ENCODE results near the gene PPP1R26. TPM values are rescaled to one million over a fixed set of nuclear protein-coding genes. Genes with fewer than 3 reads are reported as not detected.

The PPP1R26 gene
- total and polyA plus RNA-seq, 2 of the 8 experiments (the other 6 are each of a cell fraction or from before 2014, with no cell fraction given): 9.8 to 32.7 TPM

DNA sequence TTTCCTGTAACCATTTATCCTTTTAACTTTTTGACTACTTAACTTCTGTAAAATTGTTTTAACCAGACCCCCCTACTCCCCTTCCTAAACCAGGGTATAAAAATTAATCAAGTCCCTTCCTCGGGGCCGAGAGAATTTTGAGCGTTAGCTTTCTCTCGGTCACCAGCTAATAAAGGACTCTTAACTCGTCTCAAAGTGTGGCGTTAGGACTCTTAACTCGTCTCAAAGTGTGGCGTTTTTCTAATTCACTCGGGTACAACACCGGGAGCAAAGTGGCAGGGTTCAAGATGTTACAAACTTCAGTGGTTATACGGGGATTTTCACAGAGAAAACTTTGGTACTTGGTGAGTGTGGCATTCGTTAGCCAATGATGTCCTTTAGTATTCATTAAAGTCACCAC lies 39.7 kb upstream of the PPP1R26 start:
- H4K91ac ChIP-seq (replicated peaks; ENCODE audit: insufficient read length, low read length): no peak overlapping the region
- no peak overlapping the region for H2BK20ac ChIP-seq (ENCODE audit: low read length)
- no peaks in the 10 kb centered on the region for H3K79me2 ChIP-seq (ENCODE audit: control insufficient read depth in 1 of 2, insufficient read depth in 2 of 2, low read length in 2 of 2)
- H3K4ac ChIP-seq (replicated peaks; ENCODE audit: insufficient read length, low read depth, low read length): no peak overlapping the region
- H3K9me3 ChIP-seq (ENCODE audit: insufficient read depth in 2 of 2, low read depth in 1 of 2, low read length in 1 of 2): peaks cover 0 to 4% of the 10 kb centered on the region in 2 experiments; a peak in 1 of 4 replicates
- H3K56ac ChIP-seq (replicated peaks; ENCODE audit: insufficient read length, low read depth, low read length): no peak overlapping the region
- H2BK12ac ChIP-seq (ENCODE audit: low read depth, low read length): no peak overlapping the region
- no peak overlapping the region for H4K8ac ChIP-seq (ENCODE audit: extremely low read depth, insufficient read depth, low read length)
- H3K27ac ChIP-seq (ENCODE audit: low read depth, low read length): no peak overlapping the region
- no peak overlapping the region for H3K4me2 ChIP-seq (ENCODE audit: insufficient read depth in 1 of 2, low read depth in 2 of 2, low read length in 2 of 2)
- no peaks in the 10 kb centered on the region for H3K79me1 ChIP-seq (ENCODE audit: low read depth, low read length)
- H4K5ac ChIP-seq (ENCODE audit: insufficient read length, low read depth, low read length): no peak overlapping the region
- no peak overlapping the region for H3K9ac ChIP-seq (replicated peaks in 1 of 4; ENCODE audit: extremely low read depth in 1 of 4, low read depth in 3 of 4, low read length in 3 of 4)
- DNase-seq (ENCODE audit: low read depth in 1 of 2, low spot score in 2 of 2): no peak
- ChIA-PET POLR2A (ENCODE audit: partially characterized antibody) (no interaction called here), CTCF (ENCODE audit: partially characterized antibody) (interaction anchor here (1.0 to 5.3 kb wide), 12 partner anchors 8 to 354 kb away, joined by 3 to 47 read pairs (median 7); no protein-coding TSS in a partner anchor)
- no peaks in the 10 kb centered on the region; a peak in 1 of 7 replicates for H3K4me1 ChIP-seq (replicated peaks in 1 of 4; ENCODE audit: control insufficient read depth in 3 of 4, insufficient read depth in 4 of 4, low read length in 3 of 4)
- H3K36me3 ChIP-seq (ENCODE audit: control insufficient read depth in 2 of 4, insufficient read depth in 4 of 4, low read length in 3 of 4): no peaks in the 10 kb centered on the region
- no peaks in the 10 kb centered on the region for H3K23me2 ChIP-seq (ENCODE audit: low read depth, low read length)
- no peaks in the 10 kb centered on the region for H4K20me1 ChIP-seq (replicated peaks in 1 of 2; ENCODE audit: control insufficient read depth in 1 of 2, insufficient read depth in 2 of 2, low read length in 2 of 2)
- no peak overlapping the region for H2BK15ac ChIP-seq (ENCODE audit: low read length)
- TF ChIP-seq FOSL1 (IDR thresholded peaks at IDR 0.05; ENCODE audit: insufficient read depth, low read depth, low read length) (no peak), CTBP2 (IDR thresholded peaks at IDR 0.05; ENCODE audit: borderline replicate concordance, insufficient read depth, insufficient read length, low read length) (no peak), RNF2 (IDR thresholded peaks at IDR 0.05; ENCODE audit: borderline replicate concordance, low read depth, low read length, missing control alignments, poor library complexity, severe bottlenecking) (no peak), SIX5 (IDR thresholded peaks at IDR 0.05; ENCODE audit: low read depth, low read length) (no peak)
- FAIRE-seq: no peak
- 91% methylated on average over 12 of the region's 12 CpGs; no CpG with 5 or more reads in 1 of the 2 experiments for WGBS, 2 experiments (ENCODE audit: extremely low coverage in 1 of 2, insufficient coverage in 1 of 2, insufficient read length in 1 of 2, insufficient replicate concordance in 2 of 2, low coverage in 1 of 2, low lambda C conversion rate in 2 of 2, missing lambda C conversion rate in 1 of 2)
- H2AFZ ChIP-seq (ENCODE audit: low read length): no peak overlapping the region
- no peak overlapping the region for H3K4me3 ChIP-seq (ENCODE audit: extremely low read depth in 1 of 4, insufficient read depth in 2 of 4, low read depth in 3 of 4, low read length in 4 of 4)
- no peak overlapping the region for H2AK5ac ChIP-seq (ENCODE audit: low read depth, low read length)
- no peaks in the 10 kb centered on the region for H3K27me3 ChIP-seq (replicated peaks in 1 of 4; ENCODE audit: control insufficient read depth in 3 of 4, extremely low read depth in 1 of 4, insufficient read depth in 3 of 4, low read length in 3 of 4)
- no peak overlapping the region for H3K23ac ChIP-seq (ENCODE audit: insufficient read length)
- H3K18ac ChIP-seq (ENCODE audit: extremely low read depth, low read length): no peak overlapping the region
- no peak overlapping the region for H2BK5ac ChIP-seq (ENCODE audit: low read depth, low read length)
- H2BK120ac ChIP-seq (replicated peaks; ENCODE audit: low read depth, low read length): no peak overlapping the region
- H3K14ac ChIP-seq (ENCODE audit: insufficient read length): no peak overlapping the region
